NCI-H1092 (cell line): ENCODE measurements around the gene CLDN20.

Source experiments
- DNase-seq: peaks from one replicate; lab custom pipeline; 2025; lab: John Stamatoyannopoulos, UW

CLDN20 gene

DNA sequence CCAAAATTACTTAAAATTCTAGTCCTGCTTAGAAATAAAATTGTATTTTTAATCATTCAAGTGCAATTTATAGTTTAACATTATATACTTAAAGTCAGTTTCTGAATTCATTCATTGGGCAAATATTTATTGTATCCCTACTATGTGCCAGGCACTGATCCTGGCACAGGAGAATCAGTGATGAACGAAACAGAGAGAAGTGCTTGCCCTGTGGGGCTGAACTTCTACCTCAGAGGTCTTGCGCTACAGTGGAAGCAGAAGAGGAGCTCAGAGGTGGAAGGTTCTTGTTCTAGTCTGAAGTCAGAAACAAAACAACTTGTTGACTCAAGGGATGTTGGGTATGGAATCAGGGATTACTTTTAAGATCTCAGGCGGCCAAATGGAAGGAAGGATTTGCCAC lies 6.0 kb downstream of the CLDN20 start:
- DNase-seq, result no peak

DNA sequence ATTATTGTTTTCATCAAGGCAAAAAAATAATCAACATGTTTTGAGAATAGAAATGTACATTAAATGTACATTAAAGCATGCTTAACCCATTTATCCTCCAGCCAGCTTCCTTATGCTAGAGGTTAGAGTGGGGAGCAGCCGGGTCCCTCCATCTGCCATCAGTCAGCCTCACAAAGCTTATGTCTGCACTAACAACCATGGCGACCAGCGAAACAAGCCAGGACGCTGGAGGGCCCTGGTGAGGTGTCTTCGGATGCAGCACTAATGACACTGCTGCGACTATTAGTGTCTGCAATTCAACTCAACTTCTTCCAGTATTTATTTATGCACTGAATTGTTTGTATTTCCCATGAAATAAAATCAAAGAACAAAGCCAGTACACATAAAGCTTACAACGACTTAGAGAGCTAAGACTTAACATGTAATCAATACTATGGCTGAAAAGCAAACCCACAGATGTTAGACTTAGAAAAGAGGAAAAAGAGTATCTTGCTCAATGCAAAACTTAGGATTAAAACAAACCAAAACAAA lies 6.8 kb downstream of the CLDN20 start:
- no peak for DNase-seq

DNA sequence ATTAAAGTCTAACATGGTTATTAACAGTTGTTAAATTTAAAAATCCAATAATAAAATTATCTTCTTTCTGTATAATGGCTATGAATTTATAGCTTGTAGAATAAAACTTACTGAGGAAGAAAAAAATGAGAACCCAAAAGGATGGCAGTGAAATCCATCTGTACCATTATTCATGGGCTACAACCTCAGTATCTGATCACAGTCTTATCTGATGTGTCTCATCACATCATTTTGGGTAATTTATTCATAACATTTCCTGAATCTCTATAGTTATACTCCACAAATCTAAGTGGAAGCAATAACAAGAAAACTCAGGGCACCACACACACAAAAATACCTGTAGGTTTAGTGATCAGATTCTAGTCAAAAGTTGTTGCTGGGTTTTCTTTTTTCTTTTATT lies 7.3 kb downstream of the CLDN20 start:
- DNase-seq, result no peak

DNA sequence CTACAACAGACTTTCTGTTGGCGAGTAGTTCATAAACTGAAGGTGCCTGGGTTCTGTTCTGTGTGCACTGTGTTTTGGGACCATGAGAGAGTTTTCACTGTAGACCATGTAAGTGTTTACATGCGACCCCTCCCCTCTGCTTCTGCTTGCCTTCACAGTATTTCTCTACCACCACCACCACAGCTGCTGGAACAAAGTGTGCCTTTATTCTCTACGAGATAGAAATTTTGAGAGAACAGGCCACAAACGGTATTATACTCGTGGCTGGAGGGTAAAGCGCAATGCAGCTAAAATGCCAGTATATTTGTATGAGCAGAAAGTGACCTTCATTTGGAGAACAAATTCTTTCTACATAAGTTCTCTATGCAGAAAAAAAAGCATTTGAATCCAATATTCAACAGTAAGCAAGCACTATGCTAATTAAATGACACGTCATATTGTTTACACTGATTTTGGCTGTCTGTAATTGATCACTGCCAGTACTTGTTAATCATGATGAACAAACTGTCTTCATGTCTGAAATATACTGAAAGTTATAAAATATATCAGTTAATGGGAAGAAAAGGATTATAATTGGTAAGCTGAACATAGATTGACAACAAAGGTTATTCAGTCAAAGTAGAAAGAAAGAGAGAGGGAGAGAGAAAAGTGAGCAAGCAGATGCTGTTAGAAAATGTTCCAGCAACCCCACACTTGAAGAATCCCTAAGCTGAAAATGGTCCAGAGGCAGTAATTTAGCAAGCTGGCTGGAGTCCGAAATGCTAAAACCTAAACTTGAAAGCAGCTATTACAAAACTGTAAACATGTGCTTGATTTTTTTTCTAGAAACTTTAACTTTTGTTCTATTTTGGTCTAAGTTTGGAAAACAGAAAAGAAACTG lies 8.8 kb downstream of the CLDN20 start:
- no peak for DNase-seq

DNA sequence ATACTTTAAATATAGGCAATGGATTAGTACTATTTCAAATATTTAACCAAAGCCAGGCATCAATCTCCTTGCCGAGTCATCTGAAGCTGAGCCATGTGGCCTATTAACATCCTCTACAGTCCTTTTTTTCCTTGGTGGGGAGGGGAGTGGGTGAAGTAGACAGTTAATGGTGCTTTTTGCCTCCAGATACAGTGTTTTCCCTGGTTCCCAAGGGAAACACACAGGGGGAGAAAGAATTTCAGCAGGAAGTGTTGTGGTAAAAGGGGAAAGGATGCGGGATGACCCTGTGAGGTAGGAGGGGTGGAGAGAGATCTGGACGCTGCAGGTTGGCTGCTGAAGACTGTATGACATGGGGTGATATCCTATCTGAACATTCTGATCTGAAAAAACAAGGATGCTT lies 9.6 kb downstream of the CLDN20 start:
- no peak for DNase-seq

DNA sequence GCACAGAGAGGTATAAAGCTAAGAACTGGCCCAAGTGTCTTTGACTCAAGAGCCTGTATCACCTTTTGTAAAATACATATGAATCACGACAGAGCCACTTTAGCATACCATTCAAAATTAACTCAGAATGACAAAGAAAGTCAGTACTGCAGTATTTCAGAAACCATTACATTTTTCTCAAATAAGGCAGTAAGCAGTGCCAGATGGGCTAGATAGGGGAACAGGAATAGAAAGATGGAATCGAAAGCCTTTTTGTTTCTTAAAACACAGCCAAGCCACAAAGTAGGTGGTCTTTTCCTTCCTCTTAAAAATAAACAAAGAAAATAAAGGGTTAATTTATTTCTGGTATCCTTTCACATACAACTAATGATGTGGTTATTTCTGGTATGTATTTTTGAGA lies 10.3 kb downstream of the CLDN20 start:
- DNase-seq, result no peak

DNA sequence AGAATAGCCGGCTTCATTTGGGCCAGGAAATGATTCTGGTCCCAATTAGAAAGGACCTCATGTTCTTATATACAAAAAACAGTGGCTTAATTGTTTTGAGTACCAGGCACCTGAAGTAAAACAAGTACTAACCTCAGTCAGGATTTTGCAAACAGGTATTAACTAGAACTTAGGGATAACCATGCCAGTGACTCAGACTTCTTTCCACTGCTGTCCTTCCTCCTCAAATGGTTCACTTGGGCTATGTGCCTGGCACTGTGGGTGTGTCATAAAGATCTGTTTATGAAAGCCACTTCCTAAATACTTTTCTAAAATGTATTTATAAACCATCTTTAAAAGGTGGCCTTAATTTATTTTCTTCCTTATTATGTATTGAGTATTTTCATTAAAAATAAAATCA lies 10.7 kb downstream of the CLDN20 start:
- DNase-seq, result no peak

DNA sequence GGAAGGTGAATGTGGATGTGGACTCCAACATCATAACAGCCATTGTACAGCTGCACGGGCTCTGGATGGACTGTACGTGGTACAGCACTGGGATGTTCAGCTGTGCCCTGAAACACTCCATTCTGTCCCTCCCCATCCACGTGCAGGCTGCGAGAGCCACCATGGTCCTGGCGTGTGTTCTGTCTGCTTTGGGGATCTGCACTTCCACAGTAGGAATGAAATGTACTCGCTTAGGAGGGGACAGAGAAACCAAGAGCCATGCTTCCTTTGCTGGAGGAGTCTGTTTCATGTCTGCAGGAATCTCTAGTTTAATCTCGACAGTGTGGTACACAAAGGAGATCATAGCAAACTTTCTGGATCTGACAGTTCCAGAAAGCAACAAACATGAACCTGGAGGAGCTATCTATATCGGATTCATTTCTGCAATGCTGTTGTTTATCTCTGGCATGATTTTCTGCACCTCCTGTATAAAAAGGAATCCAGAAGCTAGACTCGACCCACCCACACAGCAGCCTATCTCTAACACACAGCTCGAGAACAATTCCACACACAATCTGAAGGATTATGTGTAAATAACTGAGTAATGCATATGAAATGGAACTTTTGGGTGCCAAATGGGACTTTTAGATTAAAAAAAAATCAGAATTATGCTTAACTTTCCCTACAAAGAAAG lies 12.1 kb downstream of the CLDN20 start:
- DNase-seq, result no peak

DNA sequence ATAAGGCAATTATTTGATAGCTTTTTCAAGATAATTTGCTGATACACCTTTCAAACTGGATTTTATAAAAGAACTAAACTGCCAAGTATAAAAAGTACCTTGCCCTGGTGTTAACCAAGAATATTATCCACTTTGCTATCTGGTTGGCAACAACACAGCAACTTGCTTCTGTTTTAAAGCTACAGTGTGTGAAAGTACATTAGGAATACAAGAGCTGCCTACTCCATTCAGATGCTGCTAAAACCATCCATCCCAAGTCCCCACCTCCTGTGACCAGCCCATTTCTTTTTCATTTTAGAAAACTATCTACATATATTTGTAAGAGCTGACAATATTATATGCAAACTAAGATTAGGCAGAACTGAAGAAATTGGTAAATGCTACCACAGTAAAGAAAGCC lies 12.8 kb downstream of the CLDN20 start:
- DNase-seq, result no peak

DNA sequence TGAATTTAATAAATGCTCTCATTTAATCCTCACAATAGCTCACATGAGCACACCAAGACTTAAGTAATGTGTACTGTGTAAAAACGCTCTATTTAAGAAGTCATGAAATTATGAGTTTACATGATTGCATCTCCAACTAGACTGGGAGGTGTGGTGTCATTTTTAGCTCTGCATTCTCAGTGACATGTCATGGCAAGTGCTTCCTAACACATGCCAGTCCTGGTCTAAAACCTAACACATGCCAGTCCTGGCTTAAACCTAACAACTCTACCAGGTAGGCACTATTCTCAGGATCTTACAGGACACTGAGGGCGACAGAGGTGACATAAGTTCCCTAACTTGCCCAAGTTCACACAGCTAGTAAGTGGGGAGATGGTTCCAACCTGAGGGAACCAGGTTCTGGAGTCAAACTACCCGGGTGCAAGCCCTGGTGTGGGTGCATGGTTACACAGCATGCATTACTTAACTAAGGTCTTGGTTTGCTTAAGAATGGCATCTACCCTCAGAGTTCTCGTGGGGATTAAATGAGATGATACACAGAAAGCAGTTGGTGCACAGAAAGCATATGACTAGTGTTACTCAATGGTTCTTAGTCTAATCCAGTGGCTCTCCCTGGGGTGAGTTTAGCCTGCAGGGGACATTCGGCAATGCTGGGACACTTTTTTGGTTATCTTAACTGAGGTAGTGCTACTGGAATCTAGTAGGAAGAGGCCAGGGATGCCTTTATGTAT lies 14.7 kb downstream of the CLDN20 start:
- DNase-seq, result no peak

DNA sequence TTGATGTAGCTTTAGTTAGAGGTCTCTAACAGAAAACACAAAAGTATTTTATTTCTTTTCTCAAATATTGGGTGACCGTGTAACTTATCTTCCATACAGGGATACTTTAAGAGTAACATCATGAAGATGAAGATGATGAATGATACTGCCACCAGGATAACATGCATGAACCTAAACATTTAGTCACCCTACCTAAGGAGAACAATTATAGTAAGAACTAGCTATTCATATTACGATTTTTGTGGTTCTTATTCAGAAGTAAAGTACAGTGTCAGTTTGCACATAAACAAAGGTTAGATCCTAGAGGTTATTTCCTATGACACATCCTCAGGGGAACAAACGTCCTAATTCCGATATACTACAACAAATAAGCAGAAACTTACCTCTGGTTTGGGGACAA lies 21.0 kb downstream of the CLDN20 start:
- DNase-seq, result no peak

DNA sequence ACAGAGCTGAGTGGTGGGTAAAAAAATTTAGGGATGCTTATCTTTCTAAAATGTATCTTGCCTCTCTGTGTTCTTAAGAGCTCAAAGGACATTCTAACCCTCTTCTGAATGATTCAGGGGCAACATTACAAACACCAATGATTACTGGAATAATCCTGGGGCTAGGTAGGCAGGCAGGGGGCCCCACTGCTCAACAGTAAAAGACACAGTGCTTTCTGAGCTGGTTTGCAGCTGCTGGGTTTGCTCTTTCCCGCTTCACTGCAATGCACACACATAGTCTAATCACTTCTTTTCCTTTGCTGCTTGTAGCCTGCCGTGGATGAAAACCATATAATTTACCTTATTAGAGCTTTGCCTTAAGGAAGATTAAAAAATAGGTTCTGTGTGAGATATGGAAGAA lies 23.9 kb downstream of the CLDN20 start:
- no peak for DNase-seq

DNA sequence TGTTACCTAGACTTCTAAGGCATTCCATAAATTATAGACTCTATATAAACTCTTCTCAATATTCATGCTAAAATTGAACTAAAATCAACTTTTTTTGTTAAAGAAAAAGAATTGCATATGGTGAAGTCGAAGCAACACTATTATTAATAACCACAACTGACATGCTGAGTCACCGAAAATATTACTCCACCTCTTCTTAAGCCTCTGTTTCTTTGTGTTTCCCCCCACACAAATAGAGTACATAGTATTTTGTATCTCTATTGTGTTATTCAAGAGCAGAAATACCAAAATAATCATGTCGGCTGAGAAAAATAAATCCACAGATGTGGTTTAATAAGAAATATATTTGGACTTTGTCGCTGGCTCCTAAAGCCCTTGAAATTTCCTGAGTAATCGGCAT lies 26.7 kb downstream of the CLDN20 start:
- DNase-seq, result no peak

DNA sequence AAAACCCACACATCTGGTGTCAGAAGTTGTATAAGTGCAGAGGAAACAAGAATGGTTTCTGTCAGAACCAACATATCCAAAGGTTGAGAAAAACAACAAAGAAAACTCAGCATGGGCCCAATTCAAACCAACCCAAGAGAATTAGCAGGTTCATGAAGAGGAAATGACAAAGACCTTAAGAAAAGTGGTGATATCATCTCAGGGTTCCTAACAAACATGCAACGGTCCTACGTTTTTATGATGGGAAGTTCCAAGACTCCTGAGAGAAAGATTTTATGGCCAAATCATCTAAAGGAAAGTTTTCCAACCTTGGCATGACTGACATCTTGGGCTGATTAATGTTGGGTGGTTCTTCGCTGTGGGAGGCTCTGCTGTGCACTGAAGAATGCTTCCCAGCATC lies 27.5 kb downstream of the CLDN20 start:
- no peak for DNase-seq

DNA sequence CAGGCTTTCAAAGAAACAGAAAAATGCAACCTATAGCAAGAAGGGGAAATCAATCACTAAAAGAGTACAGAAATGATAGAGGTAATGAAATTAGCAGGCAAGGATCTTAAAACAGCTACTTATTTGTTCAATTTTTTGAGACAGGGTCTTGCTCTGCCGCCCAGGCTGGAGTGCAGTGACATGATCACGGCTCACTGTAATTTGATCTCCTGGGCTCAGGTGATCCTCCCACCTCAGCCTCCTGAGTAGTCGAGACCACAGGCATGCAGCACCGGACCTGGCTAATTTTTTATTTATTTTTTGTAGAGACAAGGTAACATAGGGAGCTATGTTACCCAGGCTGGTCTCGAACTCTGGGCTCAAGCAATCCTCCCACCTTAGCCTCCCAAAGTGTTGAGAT lies 28.9 kb downstream of the CLDN20 start:
- no peak for DNase-seq

DNA sequence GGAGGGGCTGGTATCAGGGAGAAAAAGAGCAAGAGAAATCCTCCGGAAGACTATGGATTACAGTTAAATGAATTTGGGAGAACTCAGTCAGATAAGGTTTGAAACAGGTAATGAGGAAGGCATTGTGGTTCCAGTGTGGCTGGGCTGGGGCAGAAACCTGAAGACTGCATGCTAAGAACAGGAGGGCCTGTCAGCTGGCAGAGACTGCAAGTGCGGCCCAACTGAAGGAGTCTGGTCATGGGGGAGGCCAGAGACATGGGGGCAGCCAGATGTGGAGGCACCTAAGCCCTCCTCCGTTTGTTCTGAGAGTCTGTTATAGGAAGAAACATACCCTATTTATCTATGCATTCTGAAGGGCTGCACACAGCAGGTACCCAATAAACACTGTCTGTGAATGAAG lies 33.9 kb downstream of the CLDN20 start:
- DNase-seq, result no peak

DNA sequence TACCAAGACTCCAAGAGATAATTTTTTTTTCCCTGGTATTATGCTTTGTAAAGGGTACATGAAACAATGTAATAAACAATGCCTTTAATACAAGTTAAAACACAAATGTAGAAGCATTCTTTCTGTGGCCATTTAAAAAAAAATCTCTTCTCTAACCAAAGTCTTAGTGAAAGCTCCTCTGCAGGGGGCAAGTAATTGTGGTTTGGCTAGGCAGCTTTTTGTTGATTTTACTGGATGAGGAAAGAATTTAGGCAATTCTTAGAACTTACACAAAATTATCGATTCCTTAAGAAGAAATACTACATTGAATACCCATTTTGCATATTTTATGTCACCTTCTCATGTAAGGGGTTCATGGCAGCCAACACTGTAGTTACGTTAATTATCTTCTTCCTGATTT lies 38.1 kb downstream of the CLDN20 start:
- no peak for DNase-seq

DNA sequence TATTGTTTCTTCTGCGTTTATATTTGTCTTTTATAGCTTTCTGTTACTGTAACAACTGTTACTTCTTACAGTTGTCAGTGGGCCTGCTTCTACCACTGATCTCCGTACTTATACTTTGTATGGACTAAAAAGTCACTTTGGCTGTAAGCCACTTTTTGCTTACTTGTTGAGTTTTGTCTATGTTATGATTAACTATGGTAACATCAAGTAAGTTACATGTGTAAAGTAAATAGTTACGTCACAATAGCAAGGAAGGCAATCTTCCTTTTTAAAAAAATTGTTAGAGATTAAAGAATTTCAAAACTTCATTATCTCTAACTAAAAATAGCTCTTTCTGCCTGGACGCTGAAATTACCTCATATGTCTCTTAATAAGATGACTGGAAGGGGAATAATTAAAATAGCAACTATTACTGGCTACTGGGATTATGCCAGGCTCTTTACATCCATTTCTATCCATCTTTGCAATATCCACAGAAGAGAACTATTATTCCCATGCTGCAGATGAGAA lies 39.6 kb downstream of the CLDN20 start:
- no peak for DNase-seq

DNA sequence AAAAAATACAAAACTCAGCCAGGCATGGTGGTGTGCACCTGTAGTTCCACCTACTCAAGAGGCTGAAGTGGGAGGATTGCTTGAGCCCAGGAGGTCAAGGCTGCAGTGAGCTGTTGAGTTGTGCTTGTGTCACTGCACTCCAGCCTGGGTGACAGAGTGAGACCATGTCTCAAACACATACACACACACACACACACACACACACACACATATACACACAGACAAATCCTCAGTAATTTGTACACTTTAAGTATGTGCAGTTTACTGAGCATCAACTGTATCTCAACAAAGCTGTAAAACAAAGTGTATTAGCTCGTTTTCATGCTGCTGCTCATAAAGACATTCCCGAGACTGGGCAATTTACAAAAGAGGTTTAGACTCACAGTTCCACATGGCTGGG lies 43.1 kb downstream of the CLDN20 start:
- DNase-seq, result no peak

DNA sequence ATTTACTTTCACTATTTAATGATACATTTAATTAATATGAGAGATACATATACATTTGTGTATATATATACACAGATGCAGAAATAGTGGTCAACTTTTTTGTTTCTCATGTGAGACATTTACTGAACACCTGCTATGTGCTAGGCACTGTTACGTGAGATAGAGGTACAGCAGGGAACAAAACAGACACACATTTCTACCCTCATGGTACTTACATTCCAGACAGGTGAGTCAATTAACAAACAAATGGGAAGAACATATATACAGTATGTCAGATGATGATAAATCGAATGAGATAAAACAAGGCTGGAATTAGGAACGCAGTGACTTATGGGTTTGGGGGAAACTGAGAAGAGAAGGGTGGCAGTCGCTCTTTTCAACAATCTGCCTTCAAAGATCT lies 45.3 kb downstream of the CLDN20 start:
- no peak for DNase-seq

DNA sequence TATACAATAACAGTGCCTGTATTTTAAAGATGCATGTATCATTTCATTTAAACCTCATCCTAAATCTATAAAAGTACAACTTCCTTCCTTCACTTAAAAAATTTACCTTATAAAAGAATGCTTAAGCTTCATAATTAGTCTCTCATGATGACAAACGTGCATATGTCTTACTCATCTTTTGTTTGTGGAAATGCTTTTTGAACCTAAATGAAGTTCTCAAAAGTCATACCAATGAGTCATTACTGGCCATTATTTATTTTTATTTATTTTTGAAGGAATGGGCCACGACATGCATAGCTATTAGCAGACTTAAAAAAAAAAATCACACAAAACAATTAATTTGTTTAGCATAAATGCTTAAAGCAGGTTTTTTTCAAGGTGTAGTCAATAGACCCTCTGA lies 46.8 kb downstream of the CLDN20 start:
- DNase-seq, result no peak

DNA sequence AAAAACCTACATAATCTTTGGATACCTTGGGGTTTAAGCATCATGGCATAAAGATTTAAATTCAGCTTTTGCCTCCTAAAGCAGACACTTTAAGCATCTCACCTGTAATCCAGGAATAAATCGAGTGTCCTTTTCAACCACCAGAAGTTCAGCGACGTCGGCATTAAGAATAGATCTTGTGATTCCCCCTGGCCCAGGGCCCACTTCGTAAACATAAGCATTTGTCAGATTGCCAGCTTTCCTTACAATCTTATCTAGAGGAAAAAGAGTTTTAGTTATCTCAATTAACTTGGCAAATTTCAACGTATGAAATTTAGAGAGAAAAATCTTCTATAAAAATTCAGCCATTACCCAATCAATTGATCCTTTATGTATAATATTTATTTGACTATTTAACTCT lies 47.3 kb downstream of the CLDN20 start:
- DNase-seq, result peak; percentile 13

DNA sequence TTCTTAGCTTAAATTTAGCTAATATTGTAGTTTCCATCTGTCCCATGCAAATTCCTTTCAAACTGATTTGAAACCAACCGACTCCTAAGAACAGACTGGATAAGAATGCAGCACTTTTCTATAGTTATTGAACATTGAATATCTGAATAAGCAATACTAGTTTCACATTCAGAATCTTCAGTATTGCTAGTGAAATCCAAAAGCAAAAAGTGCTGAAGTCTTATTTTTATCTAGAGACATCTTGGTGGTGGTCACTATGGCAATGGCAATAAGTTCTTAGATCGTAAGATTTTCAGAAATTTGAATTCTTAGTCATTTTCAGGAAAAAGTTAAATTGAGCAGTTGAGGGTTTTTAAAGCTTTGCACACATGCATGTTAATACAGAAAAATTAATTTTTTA lies 47.8 kb downstream of the CLDN20 start:
- DNase-seq, result no peak
